HG02870 (cell line): ENCODE results near the gene WNK4.
"Not testable (repeated sequence)": the region's sequence is repeated elsewhere in the genome, so short reads cannot be mapped to it uniquely, and the experiment has no call there.

Experiments used
- ATAC-seq: cut with Tn5 transposase; IDR thresholded peaks from one replicate; pipeline ENCODE4 v1.9.1; 2021; ENCODE audit warnings: mild to moderate bottlenecking, moderate library complexity; ENCODE audit not compliant: unreplicated experiment

WNK4 gene

GRCh38 chr17:42769964-42770363, 10.4 kb upstream of the WNK4 start:
- not testable (repeated sequence) for ATAC-seq

- ATAC-seq, result no peak
Observed at GRCh38 chr17:42772945-42773289, 7.5 kb upstream of the WNK4 start.

GRCh38 chr17:42773290-42774035, 6.9 kb upstream of the WNK4 start, which contains the start of gene VPS25:
Gene VPS25, plus strand, starts transcription at chr17:42773449. Its CDS starts 27 bp downstream, at chr17:42773476.
- peak; percentile 69 for ATAC-seq

GRCh38 chr17:42774066-42774745, 6.2 kb upstream of the WNK4 start:
- no peak for ATAC-seq

GRCh38 chr17:42775534-42776098, 4.8 kb upstream of the WNK4 start:
- ATAC-seq, result no peak

GRCh38 chr17:42778570-42778969, 1.8 kb upstream of the WNK4 start:
- no peak for ATAC-seq

GRCh38 chr17:42779304-42779935, 990 bp upstream of the WNK4 start:
- no peak for ATAC-seq

- no peak for ATAC-seq
Observed at GRCh38 chr17:42780851-42781638, 635 bp downstream of the WNK4 start.

GRCh38 chr17:42781639-42782165, 1.3 kb downstream of the WNK4 start:
- ATAC-seq, result no peak

- no peak for ATAC-seq
Observed at GRCh38 chr17:42782166-42783061, 2.0 kb downstream of the WNK4 start.

GRCh38 chr17:42783062-42783790, 2.8 kb downstream of the WNK4 start:
- no peak for ATAC-seq

- no peak for ATAC-seq
Observed at GRCh38 chr17:42783791-42784138, 3.4 kb downstream of the WNK4 start.

- no peak for ATAC-seq
Observed at GRCh38 chr17:42784409-42784808, 4.0 kb downstream of the WNK4 start.

- ATAC-seq, result no peak
Observed at GRCh38 chr17:42784811-42785592, 4.6 kb downstream of the WNK4 start.

GRCh38 chr17:42787266-42787665, 6.9 kb downstream of the WNK4 start:
- ATAC-seq, result no peak

- ATAC-seq, result no peak
Observed at GRCh38 chr17:42791948-42792347, 11.5 kb downstream of the WNK4 start.

- no peak for ATAC-seq
Observed at GRCh38 chr17:42792545-42792944, 12.1 kb downstream of the WNK4 start.

GRCh38 chr17:42795061-42795460, 14.7 kb downstream of the WNK4 start:
- ATAC-seq, result no peak
